ENCODE results near the gene XPNPEP3.
"Not testable (repeated sequence)": the region's sequence is repeated elsewhere in the genome, so short reads cannot be mapped to it uniquely, and the experiment has no call there.

XPNPEP3 gene

GRCh38 chr22:40862013-40862412 lies 5.1 kb downstream of the XPNPEP3 start, which contains the start of gene DNAJB7:
Gene DNAJB7 (minus strand): TSS chr22:40862113. CDS start chr22:40861994, 119 bp downstream.
- DNase-seq, result no peak

DNA sequence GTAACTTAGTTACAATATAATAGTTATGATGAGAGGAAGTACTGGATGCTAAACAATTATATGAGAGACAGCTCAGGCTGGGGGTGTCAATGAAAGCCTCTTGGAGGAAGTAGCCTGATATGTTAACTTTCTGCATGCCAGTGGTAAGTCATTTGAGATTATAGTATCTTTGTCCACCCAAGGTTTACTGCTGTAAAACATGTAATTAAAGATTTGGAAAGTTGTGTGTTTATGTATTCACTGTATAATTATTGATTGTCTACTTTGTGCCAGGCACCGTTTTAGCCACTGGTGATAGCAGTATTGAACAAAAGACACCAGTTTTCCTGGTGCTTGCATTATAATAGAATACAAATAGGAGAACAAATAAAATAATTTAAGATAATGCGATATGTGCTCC lies 5.6 kb downstream of the XPNPEP3 start:
- DNase-seq, result no peak

DNA sequence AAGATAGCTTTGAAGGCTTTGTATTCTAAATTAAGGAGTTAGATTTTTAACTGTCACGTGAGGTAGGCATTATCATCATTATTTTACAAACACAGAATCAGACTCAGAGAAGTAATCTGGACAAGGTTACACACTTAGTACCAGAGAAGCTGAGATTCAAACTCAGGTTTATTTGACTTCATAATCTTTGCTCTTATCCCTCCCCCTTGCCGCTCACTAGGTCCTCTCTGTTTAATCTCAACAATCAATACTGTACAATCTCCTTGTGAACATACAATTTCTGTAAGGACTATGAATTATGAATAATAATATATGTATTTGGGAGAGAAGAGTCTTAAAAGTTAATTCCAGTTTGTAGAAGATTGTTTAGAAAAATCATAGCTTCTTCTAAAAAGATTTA lies 10.2 kb downstream of the XPNPEP3 start:
- no peak for DNase-seq

GRCh38 chr22:40868379-40868778 lies 11.4 kb downstream of the XPNPEP3 start:
- not testable (repeated sequence) for DNase-seq

GRCh38 chr22:40874016-40874415 lies 17.1 kb downstream of the XPNPEP3 start:
- no peak for DNase-seq

- DNase-seq, result no peak
These were observed 18.2 kb downstream of the XPNPEP3 start for GRCh38 chr22:40875111-40875510.

- DNase-seq, result no peak
These were observed 20.0 kb downstream of the XPNPEP3 start for GRCh38 chr22:40876907-40877306.

GRCh38 chr22:40877488-40877887 lies 20.5 kb downstream of the XPNPEP3 start:
- no peak for DNase-seq

- DNase-seq, result no peak
These were observed 22.0 kb downstream of the XPNPEP3 start for GRCh38 chr22:40878922-40879321.

- DNase-seq, result no peak
These were observed 32.2 kb downstream of the XPNPEP3 start for GRCh38 chr22:40889116-40889515.

GRCh38 chr22:40890881-40891280 lies 33.9 kb downstream of the XPNPEP3 start:
- DNase-seq, result no peak

GRCh38 chr22:40894417-40894816 lies 37.5 kb downstream of the XPNPEP3 start:
- DNase-seq, result no peak

DNA sequence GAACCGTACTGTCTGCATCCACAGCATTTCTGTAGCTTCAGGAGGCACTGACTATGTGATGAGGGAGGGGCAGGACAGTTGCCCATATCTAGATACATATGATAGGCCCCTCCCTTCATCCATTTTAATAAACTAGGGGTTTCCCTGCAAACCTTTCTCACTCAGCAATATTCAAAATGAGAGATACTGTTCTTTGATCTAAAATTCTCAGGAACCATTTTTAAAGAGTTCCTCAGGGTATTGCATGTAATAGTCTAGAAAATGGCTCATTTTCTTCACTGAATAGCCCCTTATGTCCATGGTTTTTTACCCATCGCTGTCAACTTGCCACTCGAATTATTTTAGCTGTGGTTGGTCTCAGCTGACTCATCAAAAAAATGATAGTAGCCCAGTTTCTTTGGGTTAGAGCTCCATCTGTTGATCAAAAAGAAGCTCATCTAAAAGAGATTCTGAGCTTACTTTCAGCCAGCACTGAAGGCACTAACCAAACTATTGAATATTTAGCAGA lies 42.0 kb downstream of the XPNPEP3 start:
- DNase-seq, result peak; percentile 88

- no peak for DNase-seq
These were observed 47.2 kb downstream of the XPNPEP3 start for GRCh38 chr22:40904101-40904500.

- DNase-seq, result no peak
These were observed 51.9 kb downstream of the XPNPEP3 start for GRCh38 chr22:40908895-40909294.

DNA sequence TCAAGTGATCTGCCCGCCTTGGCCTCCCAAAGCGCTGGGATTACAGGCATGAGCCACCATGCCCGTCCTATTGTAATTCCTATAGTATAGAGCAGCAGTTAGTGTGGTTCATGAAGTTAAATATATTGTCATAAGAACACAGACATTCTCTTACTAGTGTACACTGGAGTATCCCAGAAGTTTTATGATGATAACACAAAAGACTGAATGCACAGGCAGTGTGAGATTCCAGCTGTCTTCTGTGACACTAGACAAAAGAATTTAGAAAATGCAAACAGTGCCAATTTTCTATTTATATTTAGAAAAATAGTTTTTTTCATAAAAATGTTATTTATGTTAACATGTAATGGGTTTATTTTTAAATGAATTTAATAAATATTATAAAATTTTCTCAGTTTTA lies 54.8 kb downstream of the XPNPEP3 start:
- DNase-seq, result no peak

GRCh38 chr22:40912987-40913386 lies 56.0 kb downstream of the XPNPEP3 start:
- DNase-seq, result not testable (repeated sequence)

- no peak for DNase-seq
These were observed 62.5 kb downstream of the XPNPEP3 start for GRCh38 chr22:40919446-40919845.

- no peak for DNase-seq
These were observed 63.6 kb downstream of the XPNPEP3 start for GRCh38 chr22:40920526-40920925.

DNA sequence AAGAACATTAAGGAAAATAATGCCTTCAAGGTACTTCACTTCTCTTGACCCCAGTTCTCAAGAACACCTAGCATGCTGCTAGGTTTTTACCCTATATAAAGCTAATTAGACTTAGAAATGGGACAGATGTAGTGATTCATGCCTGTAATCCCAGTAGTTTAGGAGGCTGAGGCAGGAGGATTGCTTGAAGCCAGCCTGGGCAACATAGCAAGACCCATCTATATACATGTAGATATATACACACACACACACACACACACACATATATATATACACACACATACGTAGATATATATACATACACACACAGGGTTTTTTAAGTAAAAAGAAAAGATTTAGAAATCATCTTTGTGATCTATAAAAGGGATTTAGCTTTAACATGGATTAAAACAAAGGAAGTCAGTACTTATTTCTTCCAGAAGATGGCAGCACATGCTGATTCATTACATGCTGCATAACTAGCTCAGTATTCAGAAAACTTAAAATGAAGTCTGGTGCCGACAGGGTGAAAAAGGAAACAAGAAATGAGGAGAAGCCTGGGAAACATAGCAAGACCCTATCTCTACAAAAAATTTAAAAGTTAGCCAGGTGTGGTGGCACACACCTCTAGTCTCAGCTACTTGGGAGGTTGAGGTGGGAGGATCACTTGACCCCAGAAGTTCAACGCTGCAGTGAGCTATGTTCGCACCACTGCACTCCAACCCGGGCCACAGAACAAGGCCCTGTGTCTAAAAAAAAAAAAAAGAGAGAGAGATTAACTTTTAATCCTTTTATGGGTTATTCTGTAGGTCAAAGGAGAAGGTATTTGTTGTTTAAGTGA lies 65.7 kb downstream of the XPNPEP3 start:
- DNase-seq, result peak; percentile 85

DNA sequence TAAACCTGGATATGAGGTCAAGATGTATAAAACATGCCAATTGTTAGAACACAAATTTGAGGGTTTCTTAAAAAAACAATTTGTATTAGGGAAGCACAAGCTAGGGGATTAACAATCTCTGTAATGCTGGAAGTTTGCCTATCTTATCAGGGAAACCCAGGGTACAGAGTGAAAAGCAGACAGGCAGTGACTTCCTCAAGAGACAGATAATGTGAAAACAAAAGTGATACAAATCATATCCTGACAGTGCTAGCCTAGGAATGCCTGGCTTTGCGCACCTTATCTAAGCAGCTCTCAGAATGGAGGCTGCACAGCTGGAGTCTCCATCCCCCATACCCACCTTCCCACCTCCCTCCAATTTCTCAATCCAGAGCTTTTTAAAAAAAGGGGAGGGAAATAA lies 71.7 kb downstream of the XPNPEP3 start:
- peak; percentile 28 for DNase-seq

GRCh38 chr22:40932396-40932795 lies 75.4 kb downstream of the XPNPEP3 start:
- DNase-seq, result no peak

DNA sequence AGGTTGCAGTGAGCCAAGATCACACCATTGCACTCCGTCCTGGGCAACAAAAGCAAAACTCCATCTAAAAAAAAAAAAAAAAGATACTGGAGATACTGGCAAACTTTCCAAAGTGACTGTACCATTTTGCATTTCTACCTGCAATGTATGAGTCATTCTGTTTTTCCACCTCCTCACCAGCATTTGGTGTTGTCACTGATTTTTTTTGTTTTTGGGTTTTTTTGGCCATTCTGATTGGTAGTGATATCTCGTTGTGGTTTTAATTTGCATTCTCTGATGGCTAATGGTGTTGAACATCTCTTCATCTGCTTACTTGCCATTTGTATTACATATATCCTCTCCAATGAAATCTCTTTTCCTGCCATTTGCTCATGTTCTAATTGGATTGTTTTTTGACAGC lies 82.3 kb downstream of the XPNPEP3 start:
- no peak for DNase-seq

- peak; percentile 99 for DNase-seq
These were observed 94.2 kb downstream of the XPNPEP3 start, which contains the start of gene RBX1 for GRCh38 chr22:40950962-40951794. Gene RBX1 (plus strand): TSS chr22:40951378. CDS start chr22:40951399, 21 bp downstream.

Data from hematopoietic multipotent progenitor cell treated with erythropoietin and hydrocortisone succinate and interleukin-3 and kit ligand, for 4 days (in vitro differentiated cells).